Activated B cell treated with CpG ODN at 0.5 μM for 24 hours (primary cell): Measurements from ENCODE around the gene SEMA6A. TPM values are rescaled to one million over a fixed set of nuclear protein-coding genes. Genes with fewer than 3 reads are reported as not detected.

Source experiments
- ATAC-seq: fragments of 200-7000 bp; cut with Tn5 transposase; one replicate; pipeline ENCODE4 v1.10.0; 2021; ENCODE audit warnings: low read depth, mild to moderate bottlenecking, moderate library complexity
- CTCF ChIA-PET: fragments of 350-600 bp; sonication (Branson Sonifier 250); formaldehyde crosslinking; loops from one replicate; lab custom pipeline; 2021; ENCODE audit warnings: antibody characterized with exemption; lab: Charles Lee
- POLR2A ChIA-PET: fragments of 350-600 bp; sonication (Branson Sonifier 250); formaldehyde crosslinking; loops from one replicate; lab custom pipeline; 2021; ENCODE audit warnings: antibody characterized with exemption; lab: Charles Lee
- DNase-seq: peaks from one replicate; pipeline ENCODE4 v3.0.0; 2022
- H3K27ac Mint-ChIP-seq: one replicate; pipeline ENCODE4 v1.8.0; 2020; ENCODE audit warnings: mixed read lengths
- H3K27me3 Mint-ChIP-seq: one replicate; pipeline ENCODE4 v1.8.0; 2021; ENCODE audit warnings: mixed read lengths
- H3K36me3 Mint-ChIP-seq: one replicate; pipeline ENCODE4 v1.8.0; 2021; ENCODE audit warnings: low read depth, mixed read lengths
- H3K4me1 Mint-ChIP-seq: one replicate; pipeline ENCODE4 v1.8.0; 2021; ENCODE audit warnings: mixed read lengths
- H3K4me3 Mint-ChIP-seq: one replicate; pipeline ENCODE4 v1.8.0; 2020; ENCODE audit warnings: mild to moderate bottlenecking, mixed read lengths
- H3K9me3 Mint-ChIP-seq: one replicate; pipeline ENCODE4 v1.8.0; 2020; ENCODE audit warnings: mixed read lengths
- CTCF ChIP-seq: fragments of 200-600 bp; IDR thresholded peaks from one replicate; pipeline ENCODE4 v1.8.0; 2022; ENCODE audit warnings: antibody characterized with exemption, mild to moderate bottlenecking
- intact Hi-C: fragments of 100-400 bp; cut with micrococcal nuclease; formaldehyde crosslinking; loops from one replicate; pipeline ENCODE4 v1.15.1; 2024
- total RNA-seq: library from RNA; stranded (reverse); gene quantifications from 2 replicates; pipeline ENCODE4 v1.2.3, GENCODE V29; 2022

SEMA6A gene
- total RNA-seq, 1 donor from 2014 or later, result 0.20 TPM

- Mint-ChIP-seq H3K4me1 (no peaks in the 10 kb centered on the region), H3K9me3 (no peaks in the 10 kb centered on the region), H3K27me3 (no peaks in the 10 kb centered on the region), H3K27ac (no peak overlapping the region), H3K4me3 (no peak overlapping the region), H3K36me3 (peaks cover 2% of the 10 kb centered on the region)
- DNase-seq (no peak), ATAC-seq (no peak)
- CTCF ChIA-PET, result no interaction called here
- TF ChIP-seq CTCF, result no peak
- POLR2A ChIA-PET, result no interaction called here
- intact Hi-C loops, result no loop called here
These were observed 72.0 kb downstream of the SEMA6A start for GRCh38 chr5:116502616-116503015.

- CTCF ChIA-PET, result no interaction called here
- POLR2A ChIA-PET, result no interaction called here
- no peak overlapping the region for H3K27ac Mint-ChIP-seq
- no peaks in the 10 kb centered on the region for H3K9me3 Mint-ChIP-seq
- no peaks in the 10 kb centered on the region for H3K27me3 Mint-ChIP-seq
- intact Hi-C loops, result no loop called here
- H3K4me1 Mint-ChIP-seq, result no peaks in the 10 kb centered on the region
- no peak for TF ChIP-seq CTCF
- DNase-seq, result no peak
- ATAC-seq, result no peak
- no peak overlapping the region for H3K4me3 Mint-ChIP-seq
- H3K36me3 Mint-ChIP-seq, result peaks cover 2% of the 10 kb centered on the region
These were observed 72.5 kb downstream of the SEMA6A start for GRCh38 chr5:116502138-116502537.

GRCh38 chr5:116498503-116499048 is 76.0 kb downstream of the SEMA6A start:
- no peaks in the 10 kb centered on the region for H3K27me3 Mint-ChIP-seq
- CTCF ChIA-PET, result no interaction called here
- no peaks in the 10 kb centered on the region for H3K36me3 Mint-ChIP-seq
- no peak overlapping the region for H3K4me3 Mint-ChIP-seq
- intact Hi-C loops, result no loop called here
- POLR2A ChIA-PET, result no interaction called here
- no peak for DNase-seq
- H3K9me3 Mint-ChIP-seq, result no peaks in the 10 kb centered on the region
- H3K27ac Mint-ChIP-seq, result no peak overlapping the region
- TF ChIP-seq CTCF, result no peak
- ATAC-seq, result no peak
- peaks cover 9% of the 10 kb centered on the region for H3K4me1 Mint-ChIP-seq

- TF ChIP-seq CTCF, result no peak
- H3K27me3 Mint-ChIP-seq, result no peaks in the 10 kb centered on the region
- POLR2A ChIA-PET, result no interaction called here
- no peak overlapping the region for H3K4me3 Mint-ChIP-seq
- intact Hi-C loops, result no loop called here
- H3K27ac Mint-ChIP-seq, result no peak overlapping the region
- peaks cover 12% of the 10 kb centered on the region for H3K4me1 Mint-ChIP-seq
- ATAC-seq (no peak), DNase-seq (no peak)
- CTCF ChIA-PET, result no interaction called here
- no peaks in the 10 kb centered on the region for H3K36me3 Mint-ChIP-seq
- no peaks in the 10 kb centered on the region for H3K9me3 Mint-ChIP-seq
These were observed 77.0 kb downstream of the SEMA6A start for GRCh38 chr5:116497631-116498030.

- H3K36me3 Mint-ChIP-seq, result no peaks in the 10 kb centered on the region
- DNase-seq, result no peak
- ATAC-seq, result no peak
- H3K4me3 Mint-ChIP-seq, result no peak overlapping the region
- CTCF ChIA-PET, result no interaction called here
- POLR2A ChIA-PET, result no interaction called here
- H3K27ac Mint-ChIP-seq, result no peak overlapping the region
- no peaks in the 10 kb centered on the region for H3K27me3 Mint-ChIP-seq
- no peaks in the 10 kb centered on the region for H3K9me3 Mint-ChIP-seq
- intact Hi-C loops, result no loop called here
- no peak for TF ChIP-seq CTCF
- peaks cover 24% of the 10 kb centered on the region for H3K4me1 Mint-ChIP-seq
These were observed 78.8 kb downstream of the SEMA6A start for GRCh38 chr5:116495786-116496357.
